ENCODE data around the gene IGFBP2. TPM values are rescaled to one million over a fixed set of nuclear protein-coding genes. Genes with fewer than 3 reads are reported as not detected.

IGFBP2 gene
- total and polyA plus RNA-seq, 9 of the 15 experiments (the other 6 are each of a cell fraction or from before 2014, with no cell fraction given) = 0.93 TPM; not detected in 8

DNA sequence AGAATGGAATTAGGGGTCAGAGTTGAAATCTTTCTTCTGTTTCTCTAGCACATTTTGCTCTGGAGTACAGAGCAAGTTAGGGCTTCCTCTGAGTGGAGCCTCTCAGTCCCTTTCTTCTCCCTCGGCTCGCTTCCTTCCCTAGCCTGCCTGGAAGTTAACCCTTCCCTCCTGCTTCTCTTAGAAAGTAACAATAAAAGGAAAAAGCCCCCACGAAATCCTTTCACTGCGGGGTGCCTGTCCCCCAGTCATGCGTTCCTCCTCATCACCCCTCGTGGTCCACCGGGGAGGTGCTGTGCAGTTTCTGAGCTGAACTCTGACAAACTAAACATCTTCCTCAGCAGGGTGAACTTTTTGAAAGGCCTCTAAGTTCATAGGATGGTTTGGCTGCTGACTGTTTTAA is 2.0 kb downstream of the IGFBP2 start:
- Histone ChIP-seq H3K4me2 (ENCODE audit: insufficient read depth, low read length) (no peak overlapping the region), H3K79me2 (ENCODE audit: control insufficient read depth, insufficient read depth, low read length) (no peaks in the 10 kb centered on the region), H3K4me3 (no peak overlapping the region)

More for the DNA sequence above, 2.0 kb downstream of the IGFBP2 start:
- no peaks in the 10 kb centered on the region for H4K20me1 ChIP-seq (replicated peaks; ENCODE audit: control insufficient read depth, insufficient read depth, low read length)
- no peak overlapping the region for H3K27ac ChIP-seq (ENCODE audit: extremely low read depth, low read depth, low read length)
- ChIA-PET CTCF (ENCODE audit: low intra/inter-chr PET ratio) (no interaction called here), POLR2A (no interaction called here)
- no TSS peak for BruUV-seq (replicated peaks)
- H2AFZ ChIP-seq (ENCODE audit: low read depth, low read length) = no peak overlapping the region
- ATAC-seq (no peak), FAIRE-seq (no peak), DNase-seq (ENCODE audit: extremely low read depth in 1 of 4, low spot score in 3 of 4) (no peak)
- peaks cover 5 to 40% of the 10 kb centered on the region in 2 experiments; a peak in 4 of 5 replicates for H3K27me3 ChIP-seq (ENCODE audit: control insufficient read depth in 2 of 2, insufficient read depth in 2 of 2, low read length in 2 of 2)
- H3K9me1 ChIP-seq (ENCODE audit: control insufficient read depth, insufficient read depth, low read length) = no peaks in the 10 kb centered on the region
- 2% methylated on average over 6 of the region's 7 CpGs for WGBS (ENCODE audit: insufficient coverage, low coverage, missing lambda C conversion rate)
- in situ Hi-C loops (cut with MboI) (no loop called here), intact Hi-C loops (cut with micrococcal nuclease) (no loop called here)
- H3K9ac ChIP-seq (ENCODE audit: insufficient read depth in 1 of 2, low read depth in 2 of 2, low read length in 2 of 2) = no peak overlapping the region
- H3K4me1 ChIP-seq (replicated peaks in 1 of 2; ENCODE audit: control insufficient read depth in 2 of 2, insufficient read depth in 2 of 2, low read length in 2 of 2) = no peaks in the 10 kb centered on the region; a peak in 1 of 5 replicates
- TF ChIP-seq JUND (IDR thresholded peaks at IDR 0.05; ENCODE audit: borderline replicate concordance, low read depth, low read length) = no peak
- no peak for TF ChIP-seq JUND (tag; IDR thresholded peaks at IDR 0.05; ENCODE audit: borderline replicate concordance, low read depth, low read length)
- TF ChIP-seq ZNF76 (CRISPR knock-in tag; IDR thresholded peaks at IDR 0.05; ENCODE audit: borderline replicate concordance) = no peak
- TF ChIP-seq NEUROD1 (IDR thresholded peaks at IDR 0.05; ENCODE audit: borderline replicate concordance, low read depth, low read length, partially characterized antibody) = no peak
- no peak for TF ChIP-seq HMG20A (CRISPR knock-in tag; conservative IDR thresholded peaks at IDR 0.05)
- no peak for TF ChIP-seq ZNF384 (IDR thresholded peaks at IDR 0.05; ENCODE audit: low read depth, low read length)
- TF ChIP-seq LARP7 (IDR thresholded peaks at IDR 0.05) = no peak
- TF ChIP-seq NR1H2 (CRISPR knock-in tag; IDR thresholded peaks at IDR 0.05) = no peak
- TF ChIP-seq, protein P1, sequence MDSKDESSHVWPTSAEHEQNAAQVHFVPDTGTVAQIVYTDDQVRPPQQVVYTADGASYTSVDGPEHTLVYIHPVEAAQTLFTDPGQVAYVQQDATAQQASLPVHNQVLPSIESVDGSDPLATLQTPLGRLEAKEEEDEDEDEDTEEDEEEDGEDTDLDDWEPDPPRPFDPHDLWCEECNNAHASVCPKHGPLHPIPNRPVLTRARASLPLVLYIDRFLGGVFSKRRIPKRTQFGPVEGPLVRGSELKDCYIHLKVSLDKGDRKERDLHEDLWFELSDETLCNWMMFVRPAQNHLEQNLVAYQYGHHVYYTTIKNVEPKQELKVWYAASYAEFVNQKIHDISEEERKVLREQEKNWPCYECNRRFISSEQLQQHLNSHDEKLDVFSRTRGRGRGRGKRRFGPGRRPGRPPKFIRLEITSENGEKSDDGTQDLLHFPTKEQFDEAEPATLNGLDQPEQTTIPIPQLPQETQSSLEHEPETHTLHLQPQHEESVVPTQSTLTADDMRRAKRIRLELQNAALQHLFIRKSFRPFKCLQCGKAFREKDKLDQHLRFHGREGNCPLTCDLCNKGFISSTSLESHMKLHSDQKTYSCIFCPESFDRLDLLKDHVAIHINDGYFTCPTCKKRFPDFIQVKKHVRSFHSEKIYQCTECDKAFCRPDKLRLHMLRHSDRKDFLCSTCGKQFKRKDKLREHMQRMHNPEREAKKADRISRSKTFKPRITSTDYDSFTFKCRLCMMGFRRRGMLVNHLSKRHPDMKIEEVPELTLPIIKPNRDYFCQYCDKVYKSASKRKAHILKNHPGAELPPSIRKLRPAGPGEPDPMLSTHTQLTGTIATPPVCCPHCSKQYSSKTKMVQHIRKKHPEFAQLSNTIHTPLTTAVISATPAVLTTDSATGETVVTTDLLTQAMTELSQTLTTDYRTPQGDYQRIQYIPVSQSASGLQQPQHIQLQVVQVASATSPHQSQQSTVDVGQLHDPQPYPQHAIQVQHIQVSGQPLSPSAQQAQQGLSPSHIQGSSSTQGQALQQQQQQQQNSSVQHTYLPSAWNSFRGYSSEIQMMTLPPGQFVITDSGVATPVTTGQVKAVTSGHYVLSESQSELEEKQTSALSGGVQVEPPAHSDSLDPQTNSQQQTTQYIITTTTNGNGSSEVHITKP (IDR thresholded peaks at IDR 0.05; ENCODE audit: partially characterized antibody) = no peak
- no peaks in the 10 kb centered on the region for H3K36me3 ChIP-seq (ENCODE audit: control insufficient read depth, insufficient read depth, low read length)
- H3K9me3 ChIP-seq (replicated peaks; ENCODE audit: control insufficient read depth, insufficient read depth, low read depth, low read length) = no peaks in the 10 kb centered on the region
